Uterus (tissue), 2 donors: Measurements from ENCODE around the gene HTR3A.

Experiments
- CTCF ChIP-seq, 4 experiments: fragments of 200-600 bp in 2 of 4; fragments of 450-650 bp in 2 of 4; sonication (generic) in 2 of 4; IDR thresholded peaks; one replicate each; pipeline ENCODE4 v1.5.1; 2016 to 2019; ENCODE audit warnings: antibody characterized with exemption in 4 of 4, mild to moderate bottlenecking in 2 of 4, moderate library complexity in 1 of 4
- POLR2A ChIP-seq, 2 donors: fragments of 450-650 bp; IDR thresholded peaks; one replicate each; pipeline ENCODE4 v1.6.1; 2016; ENCODE audit warnings: antibody characterized with exemption in 2 of 2, mild to moderate bottlenecking in 1 of 2, moderate library complexity in 1 of 2

DNA sequence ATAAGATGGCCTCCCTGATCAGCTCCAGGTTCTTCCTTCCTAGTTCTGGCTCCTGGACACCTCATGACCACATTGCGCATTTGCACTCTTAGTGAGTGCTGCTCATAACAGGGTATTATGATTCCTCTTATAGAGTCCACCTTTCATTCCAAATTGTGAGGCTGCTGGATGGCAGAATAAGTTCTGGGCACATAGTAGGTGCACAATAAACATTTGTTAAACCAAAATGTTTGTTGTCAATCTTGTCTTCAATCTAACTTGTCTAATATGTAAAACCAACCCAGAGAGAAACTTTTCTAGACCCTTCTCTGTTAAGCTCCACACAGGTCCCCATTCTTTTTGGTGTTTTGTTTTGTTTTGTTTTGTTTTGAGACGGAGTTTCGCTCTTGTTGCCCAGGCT lies 62.0 kb downstream of the HTR3A start:
- TF ChIP-seq CTCF (IDR thresholded peaks at IDR 0.05), result no peak
- no peak for TF ChIP-seq POLR2A (IDR thresholded peaks at IDR 0.05)
